ENCODE results near the gene TLR2. TPM values are rescaled to one million over a fixed set of nuclear protein-coding genes. Genes with fewer than 3 reads are reported as not detected.

Gene TLR2
- total and polyA plus RNA-seq, 2 of the 4 experiments (the other 2 are of a cell fraction) = under 0.01 to 0.03 TPM

DNA sequence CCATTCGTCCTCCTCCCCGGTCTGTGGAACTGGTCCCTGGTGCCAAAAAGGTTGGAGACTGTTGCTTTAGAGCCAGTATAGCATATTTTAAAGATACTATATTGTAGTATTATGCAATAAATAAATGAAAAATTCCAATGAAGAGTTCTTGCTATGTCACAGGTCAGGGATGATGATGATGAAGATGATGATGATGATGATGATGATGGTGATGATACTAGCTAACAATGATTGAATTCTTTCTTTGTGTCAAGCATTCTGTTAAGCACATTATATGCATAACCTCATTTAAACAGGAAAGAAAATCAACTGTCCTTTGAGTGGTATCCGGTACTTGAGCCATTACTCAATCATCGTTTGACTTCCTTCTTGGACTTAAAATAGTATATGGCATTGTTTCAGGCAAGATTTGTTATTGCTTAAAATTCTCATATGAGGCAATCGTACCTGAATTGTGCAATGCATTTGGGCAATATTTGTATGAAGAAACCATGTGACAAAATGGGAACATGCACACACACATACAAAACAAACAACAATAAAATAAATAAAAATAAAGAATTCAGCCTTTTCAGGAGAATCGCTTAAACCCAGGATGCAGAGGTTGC is 22.8 kb upstream of the TLR2 start:
- Histone ChIP-seq H3K23ac (ENCODE audit: low read depth, low read length) (no peak overlapping the region), H2BK5ac (ENCODE audit: low read depth, low read length, poor library complexity, severe bottlenecking) (no peak overlapping the region), H4K91ac (ENCODE audit: insufficient read depth, low read depth, low read length) (no peak overlapping the region), H3K9me3 (ENCODE audit: control insufficient read depth, insufficient read depth, low read length) (no peaks in the 10 kb centered on the region), H2BK120ac (ENCODE audit: low read depth, low read length) (no peak overlapping the region), H4K20me1 (ENCODE audit: insufficient read depth, low read length) (no peaks in the 10 kb centered on the region), H3K9me1 (ENCODE audit: insufficient read depth, low read length) (no peaks in the 10 kb centered on the region), H3K27ac (ENCODE audit: insufficient read depth, low read length) (no peak overlapping the region), H3K27me3 (ENCODE audit: control insufficient read depth, insufficient read depth, low read length) (peaks cover 2% of the 10 kb centered on the region), H3K36me3 (ENCODE audit: control insufficient read depth, insufficient read depth, low read length) (no peaks in the 10 kb centered on the region), H3K79me1 (ENCODE audit: low read depth in 1 of 2, low read length in 2 of 2) (no peaks in the 10 kb centered on the region), H4K8ac (ENCODE audit: low read depth in 2 of 2, low read length in 2 of 2) (no peak overlapping the region), H3K18ac (ENCODE audit: low read depth, low read length) (no peak overlapping the region), H3K56ac (ENCODE audit: extremely low read depth, insufficient read depth, low read length) (no peak overlapping the region), H3K4ac (ENCODE audit: low read depth, low read length) (no peak overlapping the region), H3K4me2 (ENCODE audit: low read depth, low read length) (no peak overlapping the region), H2AFZ (replicated peaks; ENCODE audit: low read length, poor library complexity) (no peak overlapping the region), H3K14ac (replicated peaks; ENCODE audit: low read depth, low read length) (no peak overlapping the region), H2BK15ac (ENCODE audit: low read depth, low read length) (no peak overlapping the region), H2BK20ac (ENCODE audit: low read depth, low read length) (no peak overlapping the region), H3K4me3 (ENCODE audit: insufficient read depth, low read depth, low read length) (no peak overlapping the region), H2AK5ac (ENCODE audit: low read depth, low read length) (no peak overlapping the region), H3K4me1 (ENCODE audit: control insufficient read depth, insufficient read depth, low read length) (no peaks in the 10 kb centered on the region), H2AK9ac (replicated peaks; ENCODE audit: low read depth, low read length, poor library complexity) (no peak overlapping the region), H4K5ac (ENCODE audit: low read depth, low read length) (no peak overlapping the region), H3K9ac (ENCODE audit: low read depth, low read length) (no peak overlapping the region)
- TF ChIP-seq CEBPB (IDR thresholded peaks at IDR 0.05; ENCODE audit: low read depth, low read length) = peak; percentile 38; the same call in 1 of the 2 replicates
- TF ChIP-seq, protein P1, sequence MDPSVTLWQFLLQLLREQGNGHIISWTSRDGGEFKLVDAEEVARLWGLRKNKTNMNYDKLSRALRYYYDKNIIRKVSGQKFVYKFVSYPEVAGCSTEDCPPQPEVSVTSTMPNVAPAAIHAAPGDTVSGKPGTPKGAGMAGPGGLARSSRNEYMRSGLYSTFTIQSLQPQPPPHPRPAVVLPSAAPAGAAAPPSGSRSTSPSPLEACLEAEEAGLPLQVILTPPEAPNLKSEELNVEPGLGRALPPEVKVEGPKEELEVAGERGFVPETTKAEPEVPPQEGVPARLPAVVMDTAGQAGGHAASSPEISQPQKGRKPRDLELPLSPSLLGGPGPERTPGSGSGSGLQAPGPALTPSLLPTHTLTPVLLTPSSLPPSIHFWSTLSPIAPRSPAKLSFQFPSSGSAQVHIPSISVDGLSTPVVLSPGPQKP (IDR thresholded peaks at IDR 0.05; ENCODE audit: borderline replicate concordance, low read depth, low read length) = no peak
- no peak for TF ChIP-seq RCOR1 (IDR thresholded peaks at IDR 0.05; ENCODE audit: insufficient replicate concordance, low read length)
- no peak for TF ChIP-seq CHD1 (IDR thresholded peaks at IDR 0.05; ENCODE audit: low read depth, low read length)
- POLR2A ChIA-PET (ENCODE audit: unreplicated experiment) = no interaction called here
- dilution Hi-C loops (cut with HindIII; ENCODE audit: low sequenced_read_pairs, unreplicated experiment) = no loop called here
- WGBS, 2 experiments (ENCODE audit: extremely low coverage in 2 of 2, insufficient read length in 1 of 2) = no CpG with 5 or more reads among the region's 6 CpGs
- intact Hi-C loops (cut with micrococcal nuclease) = no loop called here
- in situ Hi-C loops (cut with MboI; ENCODE audit: low sequenced_read_pairs) = no loop called here
- BruUV-seq (replicated peaks) = no TSS peak
- CTCF ChIA-PET = no interaction called here
- ATAC-seq (ENCODE audit: low read depth) (no peak), DNase-seq (no peak)

All from IMR-90 (cell line).